Panc1 (cell line): ENCODE results near the gene CSNK1G1. TPM values are rescaled to one million over a fixed set of nuclear protein-coding genes. Genes with fewer than 3 reads are reported as not detected.

ENCODE experiments used
- ATAC-seq: fragments of 200-7000 bp; cut with Tn5 transposase; 2 replicates; pipeline ENCODE4 v1.9.1; 2020; ENCODE audit warnings: mild to moderate bottlenecking, moderate library complexity
- BruUV-seq: library from RNA; stranded (reverse); fragments of 400-500 nt; replicated peaks from 2 replicates; lab custom pipeline; 2021; lab: Mats Ljungman, UMichigan
- CTCF ChIA-PET: fragments of 300-600 bp; sonication (Branson Sonifier 250); formaldehyde crosslinking; loops from one replicate; lab custom pipeline; 2022; ENCODE audit warnings: antibody characterized with exemption; lab: Charles Lee
- POLR2A ChIA-PET: fragments of 300-600 bp; sonication (Branson Sonifier 250); formaldehyde crosslinking; loops from one replicate; lab custom pipeline; 2022; ENCODE audit warnings: antibody characterized with exemption; lab: Charles Lee
- DNase-seq: peaks from one replicate; pipeline ENCODE4 v3.0.0-alpha.2; 2010; ENCODE audit warnings: low read depth, low spot score
- H3K27ac ChIP-seq: 2 replicates; pipeline ENCODE4 v1.5.1; 2011; ENCODE audit warnings: mild to moderate bottlenecking, low read length, inconsistent platforms
- H3K27me3 ChIP-seq: fragments of 200-500 bp; sonication (Bioruptor generic); 2 replicates; pipeline ENCODE4 v1.6.0; 2014; ENCODE audit warnings: low read length, inconsistent platforms; ENCODE audit not compliant: control insufficient read depth, insufficient read depth
- H3K36me3 ChIP-seq: fragments of 200-500 bp; sonication (Bioruptor generic); 2 replicates; pipeline ENCODE4 v1.5.1; 2014; ENCODE audit warnings: inconsistent platforms, mild to moderate bottlenecking, low read length, moderate library complexity; ENCODE audit not compliant: control insufficient read depth, insufficient read depth
- H3K4me1 ChIP-seq: 2 replicates; pipeline ENCODE4 v1.5.1; 2011; ENCODE audit warnings: inconsistent platforms, mild to moderate bottlenecking, low read length, moderate library complexity; ENCODE audit not compliant: control insufficient read depth, insufficient read depth
- H3K4me3 ChIP-seq, 2 experiments: 2 replicates each; pipeline ENCODE4 v1.5.1; 2011 to 2012; ENCODE audit warnings: low read depth in 2 of 2, low read length in 2 of 2, mild to moderate bottlenecking in 2 of 2, inconsistent platforms in 1 of 2, moderate library complexity in 1 of 2
- H3K9me3 ChIP-seq: fragments of 200-500 bp; sonication (Bioruptor generic); 2 replicates; pipeline ENCODE4 v1.5.1; 2014; ENCODE audit warnings: low read depth, mild to moderate bottlenecking, inconsistent platforms, low read length, moderate library complexity; ENCODE audit not compliant: control insufficient read depth, insufficient read depth
- POLR2AphosphoS5 ChIP-seq: IDR thresholded peaks from 2 replicates; pipeline ENCODE4 v1.6.1; 2012; ENCODE audit warnings: mild to moderate bottlenecking, low read depth, low read length, moderate library complexity
- SIN3A ChIP-seq: IDR thresholded peaks from 2 replicates; pipeline ENCODE4 v1.6.1; 2012; ENCODE audit warnings: low read depth, mild to moderate bottlenecking, low read length, moderate library complexity, borderline replicate concordance; ENCODE audit not compliant: insufficient read depth
- TCF7L2 ChIP-seq: IDR thresholded peaks from 2 replicates; pipeline ENCODE4 v1.6.1; 2011; ENCODE audit warnings: mild to moderate bottlenecking, low read depth, low read length, inconsistent platforms
- in situ Hi-C: cut with HindIII; loops from 2 replicates; pipeline ENCODE4 v1.10.0; 2016; ENCODE audit warnings: low sequenced_read_pairs, low pct_unique_long_range_greater_than_20kb
- intact Hi-C: fragments of 100-400 bp; cut with micrococcal nuclease; formaldehyde crosslinking; loops from one replicate; pipeline ENCODE4 v1.10.0; 2022; ENCODE audit not compliant: unreplicated experiment
- total RNA-seq: library from RNA; stranded (reverse); gene quantifications from one replicate; pipeline ENCODE4 v1.2.1, GENCODE V29; 2021; ENCODE audit not compliant: unreplicated experiment
- TF ChIP-seq, protein P1 (sequence below): fragments of 450-650 bp; IDR thresholded peaks from 2 replicates; pipeline ENCODE4 v1.5.1; 2017; ENCODE audit warnings: mild to moderate bottlenecking
- TF ChIP-seq, protein P2 (sequence below), 2 experiments: IDR thresholded peaks; 2 replicates each; pipeline ENCODE4 v1.6.1; 2011 to 2012; ENCODE audit warnings: low read depth in 2 of 2, control low read depth in 1 of 2, low read length in 1 of 2, mild to moderate bottlenecking in 1 of 2, moderate library complexity in 1 of 2; ENCODE audit not compliant: insufficient read depth in 1 of 2

Gene CSNK1G1
- total RNA-seq, 1 experiment from 2014 or later, result 22.8 TPM

DNA sequence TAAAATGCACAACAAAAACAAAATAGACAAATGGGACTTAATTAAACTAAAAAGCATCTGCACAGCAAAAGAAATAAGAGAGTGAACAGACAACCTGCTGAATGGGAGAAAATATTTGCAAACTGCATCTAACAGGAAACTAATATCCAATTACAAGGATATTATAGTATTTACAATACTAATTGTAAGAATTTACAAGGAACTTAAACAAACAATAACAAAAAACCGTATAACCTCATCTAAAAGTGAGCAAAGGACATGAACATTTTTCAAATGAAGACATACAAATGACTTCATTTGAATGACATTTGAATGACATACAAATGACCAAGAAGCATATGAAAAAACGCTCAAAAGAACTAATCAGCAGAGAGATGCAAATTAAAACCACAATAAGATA lies 66.4 kb downstream of the CSNK1G1 start:
- no peak overlapping the region for H3K4me3 ChIP-seq
- H3K36me3 ChIP-seq, result no peaks in the 10 kb centered on the region
- no TSS peak for BruUV-seq
- no peak for DNase-seq
- in situ Hi-C loops (no loop called here), intact Hi-C loops (no loop called here)
- no peaks in the 10 kb centered on the region for H3K4me1 ChIP-seq
- H3K9me3 ChIP-seq, result no peaks in the 10 kb centered on the region
- H3K27me3 ChIP-seq, result no peaks in the 10 kb centered on the region
- ChIA-PET CTCF (no interaction called here), POLR2A (no interaction called here)
- TF ChIP-seq, protein P1, sequence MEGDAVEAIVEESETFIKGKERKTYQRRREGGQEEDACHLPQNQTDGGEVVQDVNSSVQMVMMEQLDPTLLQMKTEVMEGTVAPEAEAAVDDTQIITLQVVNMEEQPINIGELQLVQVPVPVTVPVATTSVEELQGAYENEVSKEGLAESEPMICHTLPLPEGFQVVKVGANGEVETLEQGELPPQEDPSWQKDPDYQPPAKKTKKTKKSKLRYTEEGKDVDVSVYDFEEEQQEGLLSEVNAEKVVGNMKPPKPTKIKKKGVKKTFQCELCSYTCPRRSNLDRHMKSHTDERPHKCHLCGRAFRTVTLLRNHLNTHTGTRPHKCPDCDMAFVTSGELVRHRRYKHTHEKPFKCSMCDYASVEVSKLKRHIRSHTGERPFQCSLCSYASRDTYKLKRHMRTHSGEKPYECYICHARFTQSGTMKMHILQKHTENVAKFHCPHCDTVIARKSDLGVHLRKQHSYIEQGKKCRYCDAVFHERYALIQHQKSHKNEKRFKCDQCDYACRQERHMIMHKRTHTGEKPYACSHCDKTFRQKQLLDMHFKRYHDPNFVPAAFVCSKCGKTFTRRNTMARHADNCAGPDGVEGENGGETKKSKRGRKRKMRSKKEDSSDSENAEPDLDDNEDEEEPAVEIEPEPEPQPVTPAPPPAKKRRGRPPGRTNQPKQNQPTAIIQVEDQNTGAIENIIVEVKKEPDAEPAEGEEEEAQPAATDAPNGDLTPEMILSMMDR, result no peak
- no peak for ATAC-seq
- no peak overlapping the region for H3K27ac ChIP-seq

DNA sequence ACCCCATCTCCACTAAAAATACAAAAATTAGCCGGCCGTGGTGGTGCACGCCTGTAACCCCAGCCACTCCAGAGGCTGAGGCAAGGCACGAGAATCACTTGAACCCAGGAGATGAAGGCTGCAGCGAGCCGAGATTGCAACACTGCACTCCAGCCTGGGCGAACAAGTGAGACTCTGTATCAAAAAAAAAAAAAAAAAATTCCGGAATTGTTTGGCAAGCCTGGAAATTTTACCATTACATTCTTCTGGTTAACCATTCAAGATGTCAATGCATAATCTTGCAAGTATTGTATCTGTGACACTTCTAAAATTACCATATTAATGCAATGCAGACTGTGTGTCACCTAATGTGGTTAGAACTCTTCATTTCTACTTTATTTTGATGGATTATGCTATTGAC lies 67.0 kb downstream of the CSNK1G1 start:
- CTCF ChIA-PET, result no interaction called here
- intact Hi-C loops (no loop called here), in situ Hi-C loops (no loop called here)
- H3K27me3 ChIP-seq, result no peaks in the 10 kb centered on the region
- ATAC-seq (no peak), DNase-seq (no peak)
- POLR2A ChIA-PET, result no interaction called here
- BruUV-seq, result no TSS peak
- H3K27ac ChIP-seq, result no peak overlapping the region
- H3K4me3 ChIP-seq, result no peak overlapping the region
- no peaks in the 10 kb centered on the region for H3K4me1 ChIP-seq
- no peaks in the 10 kb centered on the region for H3K9me3 ChIP-seq
- TF ChIP-seq, protein P1, result no peak
- TF ChIP-seq POLR2AphosphoS5 (no peak), SIN3A (no peak), TCF7L2 (no peak)
- TF ChIP-seq, protein P2, sequence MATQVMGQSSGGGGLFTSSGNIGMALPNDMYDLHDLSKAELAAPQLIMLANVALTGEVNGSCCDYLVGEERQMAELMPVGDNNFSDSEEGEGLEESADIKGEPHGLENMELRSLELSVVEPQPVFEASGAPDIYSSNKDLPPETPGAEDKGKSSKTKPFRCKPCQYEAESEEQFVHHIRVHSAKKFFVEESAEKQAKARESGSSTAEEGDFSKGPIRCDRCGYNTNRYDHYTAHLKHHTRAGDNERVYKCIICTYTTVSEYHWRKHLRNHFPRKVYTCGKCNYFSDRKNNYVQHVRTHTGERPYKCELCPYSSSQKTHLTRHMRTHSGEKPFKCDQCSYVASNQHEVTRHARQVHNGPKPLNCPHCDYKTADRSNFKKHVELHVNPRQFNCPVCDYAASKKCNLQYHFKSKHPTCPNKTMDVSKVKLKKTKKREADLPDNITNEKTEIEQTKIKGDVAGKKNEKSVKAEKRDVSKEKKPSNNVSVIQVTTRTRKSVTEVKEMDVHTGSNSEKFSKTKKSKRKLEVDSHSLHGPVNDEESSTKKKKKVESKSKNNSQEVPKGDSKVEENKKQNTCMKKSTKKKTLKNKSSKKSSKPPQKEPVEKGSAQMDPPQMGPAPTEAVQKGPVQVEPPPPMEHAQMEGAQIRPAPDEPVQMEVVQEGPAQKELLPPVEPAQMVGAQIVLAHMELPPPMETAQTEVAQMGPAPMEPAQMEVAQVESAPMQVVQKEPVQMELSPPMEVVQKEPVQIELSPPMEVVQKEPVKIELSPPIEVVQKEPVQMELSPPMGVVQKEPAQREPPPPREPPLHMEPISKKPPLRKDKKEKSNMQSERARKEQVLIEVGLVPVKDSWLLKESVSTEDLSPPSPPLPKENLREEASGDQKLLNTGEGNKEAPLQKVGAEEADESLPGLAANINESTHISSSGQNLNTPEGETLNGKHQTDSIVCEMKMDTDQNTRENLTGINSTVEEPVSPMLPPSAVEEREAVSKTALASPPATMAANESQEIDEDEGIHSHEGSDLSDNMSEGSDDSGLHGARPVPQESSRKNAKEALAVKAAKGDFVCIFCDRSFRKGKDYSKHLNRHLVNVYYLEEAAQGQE (IDR thresholded peaks at IDR 0.05; ENCODE audit: insufficient read depth in 1 of 2, low read depth in 2 of 2, low read length in 1 of 2), result no peak
- H3K36me3 ChIP-seq, result no peaks in the 10 kb centered on the region

DNA sequence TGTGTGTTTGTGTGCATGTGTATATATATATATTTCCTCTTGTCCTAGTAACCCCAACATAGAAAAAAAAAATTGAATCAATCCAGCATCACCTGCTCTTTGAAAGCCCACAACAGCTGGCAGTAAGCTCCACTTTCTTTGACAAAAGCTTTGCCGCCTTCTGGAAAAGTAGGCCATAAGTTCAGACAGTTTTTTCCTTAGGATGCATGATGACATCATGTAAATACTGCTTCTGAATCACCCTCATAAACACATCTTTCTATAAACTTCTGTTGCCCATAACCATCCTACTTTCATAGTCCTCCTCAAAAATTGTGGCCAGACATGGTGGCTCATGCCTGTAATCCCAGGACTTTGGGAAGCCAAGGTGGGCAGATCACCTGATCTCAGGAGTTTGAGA lies 67.4 kb downstream of the CSNK1G1 start:
- no peaks in the 10 kb centered on the region for H3K4me1 ChIP-seq
- no peak overlapping the region for H3K27ac ChIP-seq
- H3K4me3 ChIP-seq, result no peak overlapping the region
- DNase-seq (peak; percentile 8), ATAC-seq (no peak)
- no peaks in the 10 kb centered on the region for H3K9me3 ChIP-seq
- intact Hi-C loops (no loop called here), in situ Hi-C loops (no loop called here)
- CTCF ChIA-PET, result interaction anchor here (0.6 kb wide), 1 partner anchor 122 kb away, joined by 4 read pairs; no protein-coding TSS in a partner anchor
- no peaks in the 10 kb centered on the region for H3K27me3 ChIP-seq
- POLR2A ChIA-PET, result no interaction called here
- H3K36me3 ChIP-seq, result no peaks in the 10 kb centered on the region
- no TSS peak for BruUV-seq
- TF ChIP-seq POLR2AphosphoS5 (no peak), TCF7L2 (no peak), SIN3A (no peak)
- TF ChIP-seq, protein P1, result no peak
- TF ChIP-seq, protein P2 (IDR thresholded peaks at IDR 0.05; ENCODE audit: insufficient read depth in 1 of 2, low read depth in 2 of 2, low read length in 1 of 2), result no peak
